Stimulated activated CD4-positive, alpha-beta T cell treated with anti-CD3 and anti-CD28 coated beads, Interleukin-15, amount 100 ng/mL, for 48 hours (primary cell): Measurements from ENCODE around the gene LONP2.
"Not testable (repeated sequence)": the region's sequence is repeated elsewhere in the genome, so short reads cannot be mapped to it uniquely, and the experiment has no call there.

ENCODE experiments used
- DNase-seq, 2 donors: peaks; one replicate each; pipeline ENCODE4 v3.0.0-alpha.2; 2020; ENCODE audit warnings: low read depth in 2 of 2

LONP2 gene

GRCh38 chr16:48366165-48367093 is 122.3 kb downstream of the LONP2 start:
- peak; percentile 36 to 41 for DNase-seq

DNA sequence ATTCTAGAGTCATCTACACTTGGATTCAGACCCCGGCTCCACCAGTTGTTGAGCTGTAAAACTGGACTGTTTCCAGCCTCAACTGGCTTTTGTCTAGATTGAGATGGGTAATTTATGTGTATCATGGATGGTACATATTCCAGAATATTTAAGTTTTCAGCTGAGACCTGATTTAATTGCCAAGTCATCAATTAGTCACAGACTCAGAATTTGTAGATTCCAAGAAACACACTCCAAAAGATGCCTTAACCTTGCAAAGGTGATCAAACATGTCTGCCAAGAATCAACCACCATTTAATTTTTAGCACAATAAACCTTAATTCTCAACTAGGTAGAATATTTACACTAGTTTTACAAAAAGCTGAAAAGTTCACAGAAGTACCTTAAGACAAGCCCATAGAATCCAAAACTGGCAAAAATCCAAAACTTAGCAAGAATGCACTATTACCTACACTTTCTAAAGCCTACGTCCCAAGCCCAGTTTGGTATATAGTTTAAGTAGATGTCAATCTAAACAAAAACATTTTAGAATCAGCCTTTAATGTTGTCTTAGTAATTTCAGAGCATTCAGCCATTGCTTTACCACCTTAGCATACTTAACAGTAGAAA is 123.4 kb downstream of the LONP2 start:
- DNase-seq = no peak

DNA sequence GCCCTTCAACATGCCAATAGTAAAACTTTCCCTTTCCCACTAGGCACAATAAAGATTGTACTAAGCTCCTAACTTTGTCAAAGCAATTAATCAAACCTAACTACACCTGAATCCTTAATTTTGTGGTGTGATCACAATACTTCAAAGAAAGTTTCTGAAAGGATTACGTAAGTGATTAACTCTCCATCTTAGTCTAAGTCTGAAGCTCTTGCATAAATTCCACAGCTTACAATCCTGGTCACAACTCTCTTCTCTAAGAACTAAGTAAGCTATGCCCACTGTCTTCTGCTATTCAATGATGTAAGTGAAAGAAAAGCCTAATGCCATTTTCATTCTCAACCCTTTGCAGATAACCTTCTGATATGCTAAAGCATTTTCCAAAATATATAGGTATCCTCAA is 125.7 kb downstream of the LONP2 start:
- DNase-seq = no peak

DNA sequence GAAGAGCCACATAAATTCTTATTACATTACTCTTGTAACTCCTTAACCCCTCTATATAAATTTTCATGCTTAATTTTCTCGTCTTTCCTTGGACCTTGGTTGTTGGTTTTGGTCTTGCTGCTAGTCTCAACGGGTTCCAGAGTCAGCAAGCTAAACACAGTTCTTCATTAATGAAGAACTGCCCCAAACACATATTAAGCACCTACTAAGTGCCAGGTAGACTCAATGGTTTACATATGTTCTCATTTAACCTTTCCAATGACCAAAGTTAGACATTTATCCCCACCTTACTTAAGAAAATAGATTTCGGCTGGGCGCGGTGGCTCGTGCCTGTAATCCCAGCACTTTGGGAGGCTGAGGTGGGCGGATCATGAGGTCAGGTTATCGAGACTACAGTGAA is 126.1 kb downstream of the LONP2 start:
- DNase-seq = no peak

DNA sequence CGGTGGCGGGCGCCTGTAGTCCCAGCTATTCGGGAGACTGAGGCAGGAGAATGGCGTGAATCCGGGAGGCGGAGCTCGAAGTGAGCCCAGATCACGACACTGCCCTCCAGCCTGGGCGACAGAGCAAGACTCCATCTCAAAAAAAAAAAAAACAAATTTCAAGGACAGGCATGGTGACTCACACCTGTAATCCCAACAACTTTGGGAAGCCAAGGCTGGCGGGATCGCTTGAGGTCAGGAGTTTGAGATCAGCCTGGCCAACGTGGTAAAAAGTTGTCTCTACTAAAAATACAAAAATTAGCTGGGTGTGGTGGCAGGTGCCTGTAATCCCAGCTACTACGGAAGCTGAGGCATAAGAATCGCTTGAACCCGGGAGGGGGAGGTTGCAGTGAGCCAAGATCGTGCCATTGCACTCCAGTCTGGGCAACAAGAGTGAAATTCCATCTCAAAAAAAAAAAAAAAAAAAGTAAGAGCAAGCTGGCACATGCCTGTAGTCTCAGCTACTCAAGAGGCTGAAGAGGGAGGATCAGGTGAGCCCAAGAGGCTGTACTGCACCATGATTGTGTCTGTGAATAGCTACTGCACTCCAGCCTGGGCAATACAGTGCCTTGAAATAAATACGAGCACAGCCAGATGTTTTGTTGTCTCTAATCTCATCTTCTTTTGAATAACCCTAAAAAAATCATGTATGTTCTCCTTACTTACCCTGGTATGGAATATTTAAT is 126.7 kb downstream of the LONP2 start:
- not testable (repeated sequence) for DNase-seq

DNA sequence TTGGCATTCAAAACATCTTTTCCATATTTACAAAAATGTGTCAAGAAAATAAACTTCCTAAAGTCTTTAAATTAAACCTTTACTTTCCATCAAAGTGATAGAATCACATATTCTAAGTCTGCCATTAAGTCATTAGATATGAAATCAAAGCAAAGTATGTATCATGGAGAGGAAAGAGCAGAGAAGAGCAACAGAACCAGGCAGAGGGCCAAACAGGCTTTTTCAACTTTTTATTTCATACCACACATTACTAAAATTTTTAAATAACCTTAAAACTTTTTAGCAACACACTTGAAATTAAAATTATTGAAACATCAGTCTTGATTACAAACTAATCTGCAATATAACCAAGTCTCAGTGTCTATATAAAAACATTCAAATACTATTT is 127.3 kb downstream of the LONP2 start:
- DNase-seq = no peak

DNA sequence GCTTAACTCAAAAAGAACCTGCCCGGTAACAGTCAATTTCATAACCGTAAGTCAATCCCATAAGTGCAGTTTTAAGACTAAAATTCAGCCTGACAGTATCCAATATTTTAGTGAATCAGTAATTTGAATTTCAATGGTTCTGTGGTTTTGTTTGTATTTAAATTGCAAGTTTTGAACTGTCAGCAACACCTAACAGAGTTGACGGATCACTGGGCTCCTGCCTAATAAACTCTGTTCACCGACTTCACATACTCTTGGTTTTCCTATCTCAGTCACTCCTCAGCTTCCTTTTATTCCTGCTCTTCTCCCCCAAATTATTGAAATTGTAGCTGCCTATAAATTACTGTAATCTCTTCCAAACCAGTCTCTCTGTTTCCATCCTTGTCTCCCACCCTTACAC is 128.6 kb downstream of the LONP2 start:
- DNase-seq = no peak

- DNase-seq = no peak
Measured at GRCh38 chr16:48373258-48374029, 129.3 kb downstream of the LONP2 start.

DNA sequence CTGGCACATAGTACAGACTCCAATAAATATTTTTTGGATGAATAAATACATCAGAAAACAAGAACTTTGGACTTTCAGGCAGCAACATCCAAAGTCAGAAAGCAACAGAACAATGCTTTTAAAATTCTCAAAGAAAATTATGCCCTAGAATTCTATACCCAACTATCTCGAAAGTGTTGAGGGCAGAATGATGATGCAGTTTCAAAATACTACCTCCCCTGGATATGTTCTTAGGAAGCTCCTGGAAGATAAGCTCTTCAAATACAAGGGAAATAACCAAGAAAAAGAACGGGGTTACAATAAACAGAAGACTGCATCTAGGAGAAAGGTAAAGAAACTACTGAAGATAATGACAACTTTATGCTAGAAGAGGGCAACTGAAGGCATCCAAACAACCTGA is 130.2 kb downstream of the LONP2 start:
- no peak for DNase-seq

DNA sequence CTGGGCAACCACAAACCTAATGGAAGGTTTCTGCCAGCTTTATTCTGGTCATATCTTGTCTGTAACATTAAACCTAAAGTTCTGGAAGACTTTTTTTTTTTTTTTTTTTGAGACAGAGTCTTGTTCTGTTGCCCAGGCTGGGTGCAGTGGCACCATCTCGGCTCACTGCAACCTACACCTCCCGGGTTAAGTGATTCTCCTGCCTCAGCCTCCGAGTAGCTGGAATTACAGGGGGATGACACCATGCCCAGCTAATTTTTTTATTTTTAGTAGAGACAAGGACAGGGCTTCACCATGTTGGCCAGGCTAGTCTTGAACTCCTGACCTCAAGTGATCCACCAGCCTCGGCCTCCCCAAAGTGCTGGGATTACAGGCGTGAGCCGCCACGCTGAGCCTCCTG is 133.2 kb downstream of the LONP2 start:
- DNase-seq = not testable (repeated sequence)

DNA sequence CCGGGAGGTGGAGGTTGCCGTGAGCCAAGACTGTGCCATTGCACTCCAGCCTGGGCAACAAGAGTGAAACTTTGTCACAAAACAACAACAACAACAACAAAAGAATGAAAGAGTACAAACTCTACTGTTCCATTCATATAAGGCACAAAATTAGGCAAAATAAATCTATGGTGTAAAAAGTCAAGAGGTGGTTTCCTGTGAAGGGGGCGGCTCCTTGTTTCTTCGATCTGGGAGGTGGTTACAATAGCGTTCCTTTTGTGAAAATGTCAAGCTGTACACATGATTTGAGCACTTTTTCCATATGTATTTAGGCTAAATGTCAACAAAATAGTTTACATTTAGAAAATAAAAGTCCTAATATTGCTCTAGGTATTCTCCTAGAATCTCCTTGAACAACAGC is 134.2 kb downstream of the LONP2 start:
- no peak for DNase-seq

DNA sequence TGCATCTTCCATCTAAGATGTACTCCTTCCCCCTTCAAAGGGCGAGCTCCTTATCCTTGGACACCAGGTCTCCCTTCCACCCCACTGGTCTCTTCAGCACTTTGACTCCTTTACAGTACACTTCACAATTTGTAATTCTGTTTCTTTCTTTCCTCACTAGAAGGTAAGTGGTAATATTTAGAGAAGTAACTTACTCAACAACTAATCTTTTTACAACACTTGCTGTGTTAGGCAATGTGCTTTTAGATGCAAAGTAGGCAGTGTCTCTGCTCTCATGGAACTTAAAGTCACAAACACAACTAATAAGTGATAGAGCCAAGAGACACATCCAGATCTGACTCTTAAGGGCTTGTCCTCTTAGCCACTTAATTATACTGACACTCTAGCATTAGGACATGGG is 134.7 kb downstream of the LONP2 start:
- DNase-seq = no peak

DNA sequence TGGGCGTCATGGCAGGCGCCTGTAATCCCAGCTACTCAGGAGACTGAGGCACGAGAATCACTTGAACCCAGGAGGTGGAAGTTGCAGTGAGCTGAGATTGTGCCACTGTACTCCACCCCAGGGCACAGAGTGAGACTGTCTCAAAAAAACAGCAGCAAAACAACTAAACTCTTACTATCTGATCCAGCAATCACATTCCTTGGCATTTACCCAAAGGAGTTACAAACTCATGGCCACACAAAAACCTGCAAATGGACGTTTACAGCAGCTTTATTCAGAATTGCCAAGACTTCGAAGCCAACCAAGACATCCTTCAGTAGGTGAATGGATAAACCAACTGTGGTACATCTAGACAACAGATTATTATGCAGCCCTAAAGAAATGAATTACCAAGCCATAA is 137.1 kb downstream of the LONP2 start:
- DNase-seq = no peak

GRCh38 chr16:48382131-48382530 is 138.0 kb downstream of the LONP2 start:
- DNase-seq = no peak

- no peak for DNase-seq
Measured at GRCh38 chr16:48383009-48383876, 139.1 kb downstream of the LONP2 start.

DNA sequence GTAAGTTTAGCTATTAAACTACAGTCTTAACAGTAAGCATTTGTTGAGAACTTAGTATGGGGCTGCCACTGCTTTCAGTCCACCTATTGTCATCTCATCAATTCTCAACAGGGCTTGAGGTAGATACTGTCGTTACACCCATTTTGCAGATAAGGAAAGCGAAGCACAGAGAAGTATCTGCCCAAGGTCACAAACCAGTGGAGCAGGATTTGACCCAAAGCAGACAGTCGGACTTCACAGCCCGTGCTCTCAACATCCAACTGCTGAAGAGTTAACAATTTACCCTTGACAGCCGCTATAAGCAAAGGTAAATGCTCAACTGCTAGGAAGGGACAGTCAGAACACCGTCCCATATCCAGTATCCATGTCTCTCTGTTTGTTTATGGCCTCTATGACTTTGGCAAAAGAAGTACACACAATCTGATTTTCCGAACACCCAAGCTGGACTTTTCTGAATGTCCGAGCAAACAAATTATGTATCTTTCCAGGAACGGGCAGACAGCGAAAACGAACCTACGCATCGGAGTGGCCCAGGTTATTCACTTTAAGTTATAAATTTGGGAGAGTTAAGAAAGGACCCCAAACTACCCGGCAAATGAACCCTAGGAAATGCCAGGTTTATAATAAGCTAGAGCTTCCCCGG is 139.9 kb downstream of the LONP2 start:
- no peak for DNase-seq

GRCh38 chr16:48384520-48385252 is 140.6 kb downstream of the LONP2 start:
- peak; percentile 18 to 23 for DNase-seq

- peak; percentile 68 to 78 for DNase-seq
Measured at GRCh38 chr16:48385253-48386150, 141.4 kb downstream of the LONP2 start, which contains the start of gene SIAH1. Gene SIAH1, minus strand, starts transcription at chr16:48385413. Its CDS starts 22,985 bp downstream, at chr16:48362428.
